ENCODE measurements around the gene ANKRD30B.
"Not testable (repeated sequence)": the region's sequence is repeated elsewhere in the genome, so short reads cannot be mapped to it uniquely, and the experiment has no call there.

Gene ANKRD30B

DNA sequence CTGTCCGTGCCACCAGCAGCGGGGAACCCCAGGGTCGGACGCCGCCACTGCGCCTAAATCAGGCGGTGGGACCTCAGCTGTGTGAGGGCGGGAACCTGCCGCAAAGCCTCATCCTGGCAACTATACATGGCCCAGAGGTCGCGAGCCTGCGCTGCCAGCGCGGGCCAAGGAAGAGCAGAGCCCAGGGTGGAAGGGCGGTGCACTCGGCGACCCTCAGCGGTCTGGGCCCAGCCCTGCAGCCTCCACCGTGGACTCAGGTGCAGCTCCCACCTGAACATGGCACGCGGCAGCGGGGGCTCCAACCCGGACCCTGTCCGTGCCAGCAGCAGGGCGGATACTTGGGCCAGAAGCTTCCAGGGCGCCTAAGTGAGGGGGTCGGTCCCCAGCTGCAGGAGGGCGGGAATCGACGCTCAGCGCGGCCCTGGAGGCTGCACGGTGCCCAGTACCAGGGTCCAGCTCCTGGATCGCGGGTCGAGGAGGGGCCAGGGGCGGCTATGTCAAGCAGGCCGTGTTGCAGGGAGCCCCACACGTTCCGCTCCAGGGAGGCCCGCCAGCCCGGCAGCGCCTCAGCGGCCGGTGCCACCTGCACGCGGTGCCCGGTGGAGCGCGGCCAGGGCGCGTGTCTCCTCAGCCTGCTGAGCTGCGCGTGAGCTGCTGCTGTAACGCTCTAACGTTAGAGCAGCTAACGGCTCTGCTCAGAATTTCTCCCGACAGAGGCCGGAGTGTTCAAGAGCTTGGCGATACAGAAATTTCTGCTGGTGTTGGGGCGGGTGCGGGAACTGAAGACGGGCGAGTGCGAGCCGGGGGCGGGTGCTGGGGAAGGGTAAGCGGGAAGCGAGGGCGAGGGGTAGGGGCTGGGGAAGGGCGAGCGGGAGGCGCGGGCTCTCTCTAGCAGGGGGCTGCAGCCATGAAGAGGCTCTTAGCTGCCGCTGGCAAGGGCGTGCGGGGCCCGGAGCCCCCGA is at the start of gene ANKRD30B:
Gene ANKRD30B (plus strand): TSS at position 660 of the 962 bp plus-strand sequence. CDS start 248 bp downstream, at position 908.
- DNase-seq: no peak

- DNase-seq: not testable (repeated sequence)
Measured at GRCh38 chr18:14701286-14702040, 46.5 kb upstream of the ANKRD30B start.

DNA sequence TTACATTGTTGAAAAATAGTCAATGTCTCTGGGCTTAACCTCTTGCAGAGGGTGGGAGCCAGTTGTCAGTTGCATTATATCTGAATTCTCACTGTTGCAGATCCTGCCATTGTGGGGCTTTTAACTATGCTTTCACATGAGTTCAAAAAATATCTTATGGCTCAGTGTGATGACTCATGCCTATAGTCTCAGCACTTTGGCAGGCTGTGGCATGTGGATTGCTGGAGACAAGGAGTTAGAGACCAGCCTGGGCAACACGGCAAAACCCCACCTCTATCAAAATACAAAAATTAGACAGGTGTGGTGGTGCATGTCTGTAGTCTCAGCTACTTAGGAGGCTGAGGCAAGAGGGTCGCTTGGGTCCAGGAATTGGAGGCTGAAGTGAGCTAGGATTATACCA is 38.2 kb upstream of the ANKRD30B start:
- not testable (repeated sequence) for DNase-seq

GRCh38 chr18:14721569-14721968 is 26.4 kb upstream of the ANKRD30B start:
- DNase-seq: not testable (repeated sequence)

DNA sequence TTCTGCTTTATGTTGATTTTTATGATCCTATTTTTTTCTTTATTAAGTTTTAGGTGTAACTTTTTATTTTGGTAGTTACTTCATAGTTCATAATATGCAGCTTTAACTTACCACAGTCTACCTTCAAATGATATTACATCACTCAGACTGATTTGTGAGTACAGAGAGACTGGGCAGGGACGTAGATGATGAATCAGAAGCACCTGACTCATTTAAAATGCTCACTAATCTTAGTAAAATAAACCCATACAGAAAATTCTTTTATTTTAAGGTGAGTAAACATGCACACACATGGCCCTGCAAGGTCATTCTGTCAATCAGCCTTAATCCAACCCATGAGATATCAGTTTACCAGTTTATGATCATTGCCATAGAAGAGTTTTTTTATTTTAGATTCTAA is 8.9 kb upstream of the ANKRD30B start:
- DNase-seq: not testable (repeated sequence)

GRCh38 chr18:14746897-14747296 is 1.1 kb upstream of the ANKRD30B start:
- no peak for DNase-seq

GRCh38 chr18:14748496-14748895 is 524 bp downstream of the ANKRD30B start:
- DNase-seq: no peak

DNA sequence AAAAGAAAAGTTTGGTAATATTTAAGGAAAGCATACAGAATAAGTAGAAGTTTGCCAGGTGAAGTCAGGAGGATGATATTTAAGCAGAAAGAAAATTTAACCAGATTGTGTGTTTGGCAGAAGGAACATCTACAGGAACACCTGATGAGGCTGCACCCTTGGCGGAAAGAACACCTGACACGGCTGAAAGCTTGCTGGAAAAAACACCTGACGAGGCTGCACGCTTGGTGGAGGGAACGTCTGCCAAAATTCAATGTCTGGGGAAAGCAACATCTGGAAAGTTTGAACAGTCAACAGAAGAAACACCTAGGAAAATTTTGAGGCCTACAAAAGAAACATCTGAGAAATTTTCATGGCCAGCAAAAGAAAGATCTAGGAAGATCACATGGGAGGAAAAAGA is 15.6 kb downstream of the ANKRD30B start:
- not testable (repeated sequence) for DNase-seq

- no peak for DNase-seq
Measured at GRCh38 chr18:14767474-14767873, 19.5 kb downstream of the ANKRD30B start.

DNA sequence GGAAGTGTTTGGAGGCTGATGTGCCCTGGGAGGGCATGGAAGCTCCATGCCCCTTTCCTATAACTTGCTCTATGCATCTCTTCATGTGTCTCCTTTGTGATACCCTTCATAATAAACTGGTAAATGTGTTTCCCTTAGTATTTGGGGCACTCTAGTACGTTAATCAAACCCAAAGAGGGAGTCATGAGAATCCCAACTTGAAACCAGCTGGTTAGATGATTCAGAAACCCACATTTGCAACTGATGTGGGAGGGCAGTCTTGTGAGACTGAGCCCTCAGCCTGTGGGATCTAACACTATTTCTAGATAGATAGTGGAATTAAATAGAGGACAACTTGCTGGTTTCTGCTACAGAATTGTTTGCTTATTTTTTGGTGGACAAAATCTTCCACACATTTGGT is 20.3 kb downstream of the ANKRD30B start:
- DNase-seq: no peak

GRCh38 chr18:14769381-14769780 is 21.4 kb downstream of the ANKRD30B start:
- no peak for DNase-seq

- no peak for DNase-seq
Measured at GRCh38 chr18:14776801-14777200, 28.8 kb downstream of the ANKRD30B start.

GRCh38 chr18:14781671-14782070 is 33.7 kb downstream of the ANKRD30B start:
- no peak for DNase-seq

DNA sequence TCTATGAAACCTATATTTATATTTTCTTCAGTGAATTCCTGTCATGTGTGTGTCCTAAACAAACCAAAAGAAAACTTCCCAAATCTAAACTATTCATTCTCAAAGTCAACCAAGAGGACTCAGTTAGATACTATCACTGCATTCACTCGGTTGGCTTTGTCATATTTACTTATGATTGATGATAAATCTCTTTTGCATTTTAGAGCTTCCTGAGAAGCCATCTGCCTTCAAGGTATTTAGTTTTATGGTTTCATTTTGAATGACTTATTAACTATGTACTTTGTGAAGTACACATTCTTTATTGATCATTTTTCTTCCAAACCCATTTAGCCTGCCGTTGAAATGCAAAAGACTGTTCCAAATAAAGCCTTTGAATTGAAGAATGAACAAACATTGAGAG is 36.2 kb downstream of the ANKRD30B start:
- DNase-seq: no peak

DNA sequence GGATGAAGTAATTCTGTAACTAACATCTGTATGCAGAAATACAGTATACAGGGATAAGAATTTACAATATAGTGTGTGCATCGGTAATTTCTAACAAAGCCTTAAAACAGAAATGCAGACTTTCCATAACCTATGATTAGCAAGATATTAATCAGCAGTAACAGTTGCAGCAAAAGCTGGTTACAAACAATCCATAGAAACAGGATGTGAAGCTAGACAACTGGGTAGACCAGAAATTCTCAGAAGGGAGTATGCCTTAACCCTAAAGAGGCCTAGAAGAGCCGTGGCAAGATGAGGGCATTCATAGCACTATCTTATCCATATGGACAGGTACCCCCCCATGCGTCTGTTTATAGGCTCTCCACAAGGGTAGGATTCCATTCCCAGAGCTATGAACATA is 48.9 kb downstream of the ANKRD30B start:
- DNase-seq: not testable (repeated sequence)

DNA sequence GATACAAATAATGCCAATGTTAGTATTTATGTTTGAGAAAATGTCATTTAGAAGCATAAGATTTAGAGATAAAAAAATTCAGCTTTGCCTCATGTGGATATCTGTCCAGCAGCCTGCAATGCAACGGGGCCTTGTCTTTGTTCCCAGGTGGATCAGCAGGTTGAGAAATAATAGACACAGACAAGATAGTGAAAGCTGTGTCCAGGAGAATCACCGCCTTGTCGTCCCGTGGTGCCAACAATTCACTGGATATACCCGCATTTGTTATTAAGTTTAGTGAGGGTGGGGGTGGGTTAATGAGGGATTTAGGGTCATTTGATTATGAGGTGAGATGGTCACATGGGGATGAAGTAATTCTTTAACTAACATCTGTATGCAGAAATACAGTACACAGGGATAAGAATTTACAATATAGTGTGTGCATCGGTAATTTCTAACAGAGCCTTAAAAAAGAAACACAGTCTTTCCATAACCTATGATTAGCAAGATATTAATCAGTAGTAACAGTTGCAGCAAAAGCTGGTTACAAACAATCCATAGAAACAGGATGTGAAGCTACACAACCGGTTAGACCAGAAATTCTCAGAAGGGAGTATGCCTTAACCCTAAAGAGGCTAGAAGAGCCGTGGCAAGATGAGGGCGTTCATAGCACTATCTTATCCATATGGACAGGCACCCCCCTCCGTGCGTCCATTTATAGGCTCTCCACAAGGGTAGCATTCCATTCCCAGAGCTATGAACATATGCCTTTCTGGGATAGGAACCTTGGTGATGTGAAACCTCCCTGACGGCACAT is 50.2 kb downstream of the ANKRD30B start:
- DNase-seq: not testable (repeated sequence)

DNA sequence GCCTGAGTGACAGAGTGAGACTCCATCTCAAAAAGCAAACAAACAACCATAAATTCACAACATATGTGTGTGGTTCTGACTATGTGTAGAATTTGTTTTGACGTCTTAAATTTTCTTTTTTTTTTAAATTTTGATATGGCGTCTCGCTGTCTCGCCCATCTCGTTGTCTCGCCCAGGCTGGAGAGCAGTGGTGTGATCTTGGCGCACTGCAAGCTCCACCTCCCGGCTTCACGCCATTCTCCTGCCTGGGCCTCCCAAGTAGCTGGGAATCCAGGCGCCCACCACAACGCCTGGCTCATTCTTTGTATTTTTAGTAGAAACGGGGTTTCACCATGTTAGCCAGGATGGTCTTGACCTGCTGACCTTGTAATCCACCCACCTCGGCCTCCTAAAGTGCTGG is 63.1 kb downstream of the ANKRD30B start:
- DNase-seq: not testable (repeated sequence)

DNA sequence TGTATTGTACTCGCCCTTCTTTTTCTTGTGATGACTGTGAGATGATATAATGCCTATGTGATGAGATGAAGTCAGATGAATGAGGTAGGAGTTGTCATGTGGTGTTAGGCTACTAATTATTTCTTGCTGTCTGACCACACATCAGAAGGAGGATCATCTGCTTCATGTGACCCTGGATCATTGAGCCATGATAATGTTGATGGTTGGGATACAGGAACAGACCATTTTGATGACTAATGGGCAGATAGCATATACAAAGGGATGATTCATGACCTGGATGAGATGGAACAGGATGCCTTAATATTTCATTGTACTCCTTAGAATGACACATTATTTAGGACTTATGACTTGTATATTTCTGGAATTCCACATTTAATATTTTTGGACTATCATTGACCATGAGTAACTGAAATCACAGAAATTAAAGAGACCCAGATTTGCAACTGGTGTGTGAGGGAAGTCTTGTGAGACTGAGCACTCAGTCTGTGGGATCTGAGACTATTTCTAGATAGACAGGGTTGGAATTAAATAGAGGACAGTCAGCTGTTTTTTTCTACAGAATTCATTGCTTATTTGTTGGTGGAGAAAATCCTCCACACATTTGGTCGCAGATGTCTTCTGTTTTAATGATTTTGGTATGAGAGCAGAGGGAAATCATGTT is 79.1 kb downstream of the ANKRD30B start:
- DNase-seq: not testable (repeated sequence)

DNA sequence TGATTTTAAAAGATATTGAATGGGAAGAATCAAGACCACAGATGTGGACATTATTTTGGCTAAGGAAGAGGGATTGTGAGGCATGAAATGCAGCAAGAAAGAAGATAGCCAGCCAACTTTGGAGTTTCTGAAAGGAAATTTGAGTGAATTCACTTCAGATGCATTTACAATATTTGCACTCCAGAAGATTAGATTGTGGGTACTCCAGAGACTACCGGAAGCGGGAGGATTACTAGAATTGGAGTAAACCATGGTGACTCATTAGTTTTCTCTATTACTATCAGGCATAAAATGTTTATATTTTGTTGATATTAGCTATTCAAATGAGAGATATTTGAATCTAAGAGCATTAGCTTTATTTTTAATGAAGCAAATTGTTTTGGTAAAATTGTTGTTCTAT is 93.6 kb downstream of the ANKRD30B start:
- DNase-seq: not testable (repeated sequence)

DNA sequence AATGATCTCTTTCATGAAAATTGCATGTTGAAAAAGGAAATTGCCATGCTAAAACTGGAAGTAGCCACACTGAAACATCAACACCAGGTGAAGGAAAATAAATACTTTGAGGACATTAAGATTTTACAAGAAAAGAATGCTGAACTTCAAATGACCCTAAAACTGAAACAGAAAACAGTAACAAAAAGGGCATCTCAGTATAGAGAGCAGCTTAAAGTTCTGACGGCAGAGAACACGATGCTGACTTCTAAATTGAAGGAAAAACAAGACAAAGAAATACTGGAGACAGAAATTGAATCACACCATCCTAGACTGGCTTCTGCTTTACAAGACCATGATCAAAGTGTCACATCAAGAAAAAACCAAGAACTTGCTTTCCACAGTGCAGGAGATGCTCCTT is 103.6 kb downstream of the ANKRD30B start:
- DNase-seq: not testable (repeated sequence)

GRCh38 chr18:14855634-14856033 is 107.7 kb downstream of the ANKRD30B start:
- DNase-seq: not testable (repeated sequence)

DNA sequence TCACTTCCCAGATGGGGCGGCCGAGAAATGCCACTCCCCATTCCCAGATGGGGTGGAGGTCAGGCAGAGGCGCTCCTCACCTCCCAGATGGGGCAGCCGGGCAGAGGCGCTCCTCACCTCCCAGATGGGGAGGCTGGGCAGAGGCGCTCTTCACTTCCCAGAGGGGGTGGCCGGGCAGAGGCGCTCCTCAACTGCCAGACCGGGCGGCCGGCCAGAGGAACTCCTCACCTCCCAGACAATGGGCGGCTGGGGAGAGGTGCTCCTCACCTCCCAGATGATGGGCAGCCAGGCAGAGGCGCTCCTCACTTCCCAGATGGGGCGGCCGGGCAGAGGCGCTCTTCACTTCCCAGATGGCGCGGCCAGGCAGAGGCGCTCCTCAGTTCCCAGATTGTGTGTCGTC is 108.3 kb downstream of the ANKRD30B start:
- DNase-seq: not testable (repeated sequence)

All from midbrain (tissue), 1 donor.